ENCODE results near the gene MYO7A.

DNA sequence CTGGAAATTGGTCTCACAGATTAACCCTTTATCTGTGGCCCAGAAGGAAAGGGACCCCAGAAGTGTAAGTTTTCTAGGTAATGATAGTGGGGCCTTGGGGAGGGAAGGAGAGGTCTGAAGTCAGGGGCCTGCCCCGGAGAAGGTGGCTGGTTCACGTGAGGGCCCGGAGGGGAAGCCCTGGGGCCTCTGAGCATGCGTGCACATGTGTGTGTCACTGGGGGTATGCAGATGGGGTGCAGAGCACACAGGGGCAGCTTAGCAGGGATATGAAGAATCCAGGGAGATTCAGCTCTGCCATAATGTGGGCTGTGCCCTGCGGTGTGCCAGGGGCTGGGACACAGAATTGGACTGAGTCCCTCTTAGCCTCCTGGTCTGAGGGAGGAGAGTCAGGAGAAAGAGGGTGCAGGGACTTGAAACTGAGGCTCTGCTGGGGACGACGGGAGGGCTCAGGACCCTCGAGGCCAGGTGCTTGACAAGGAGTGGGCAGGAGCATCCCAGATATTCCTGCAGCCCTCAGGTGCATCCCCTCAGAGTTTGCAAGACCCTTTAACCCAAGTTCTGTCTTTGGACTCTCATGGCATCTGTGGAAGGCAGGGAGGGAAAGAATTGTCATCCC is 15.5 kb downstream of the MYO7A start:
- TF ChIP-seq CTCF (conservative IDR thresholded peaks at IDR 0.05; ENCODE audit: low read depth, low read length) (no peak), RFX5 (IDR thresholded peaks at IDR 0.05; ENCODE audit: low read depth, low read length) (no peak), MAFK (IDR thresholded peaks at IDR 0.05; ENCODE audit: low read depth, low read length) (no peak), RAD21 (IDR thresholded peaks at IDR 0.05; ENCODE audit: low read length) (no peak), POLR2A (IDR thresholded peaks at IDR 0.05; ENCODE audit: low read depth, low read length) (no peak), SMC3 (IDR thresholded peaks at IDR 0.05; ENCODE audit: low read depth, low read length) (no peak), CHD1 (IDR thresholded peaks at IDR 0.05; ENCODE audit: low read depth, low read length) (no peak), MXI1 (IDR thresholded peaks at IDR 0.05; ENCODE audit: borderline replicate concordance, low read depth, low read length) (no peak), USF2 (IDR thresholded peaks at IDR 0.05; ENCODE audit: low read depth, low read length) (no peak), NFE2L2 (IDR thresholded peaks at IDR 0.05; ENCODE audit: low read depth, low read length) (no peak), CEBPB (IDR thresholded peaks at IDR 0.05; ENCODE audit: low read depth, low read length) (no peak), BHLHE40 (IDR thresholded peaks at IDR 0.05; ENCODE audit: low read depth, low read length) (no peak), MAZ (IDR thresholded peaks at IDR 0.05; ENCODE audit: borderline replicate concordance, low read depth, low read length) (no peak)
